HepG2 (cell line): ENCODE results near the gene NADK2.

Experiments
- AGO2 ChIP-seq: fragments of 200-400 bp; formaldehyde crosslinking; optimal IDR thresholded peaks from 2 replicates; pipeline ENCODE3; 2017; ENCODE audit warnings: mild to moderate bottlenecking, low read depth, low read length, moderate library complexity
- CHD2 ChIP-seq: IDR thresholded peaks from 2 replicates; pipeline ENCODE4 v1.6.1; 2011; ENCODE audit warnings: low read depth, low read length, improper control_type of control experiment
- FOXJ3 ChIP-seq: sonication (generic); formaldehyde crosslinking; IDR thresholded peaks from 2 replicates; pipeline ENCODE4 v1.4.0; 2020; ENCODE audit warnings: missing genetic modification reagents, mild to moderate bottlenecking, borderline replicate concordance
- KAT7 ChIP-seq: IDR thresholded peaks from 2 replicates; pipeline ENCODE4 v1.6.1; 2018; ENCODE audit warnings: borderline replicate concordance, missing compliant biosample characterization
- MXD1 ChIP-seq: sonication (generic); formaldehyde crosslinking; IDR thresholded peaks from 2 replicates; pipeline ENCODE4 v1.4.0; 2020; ENCODE audit warnings: mild to moderate bottlenecking, missing genetic modification reagents
- RAD51 ChIP-seq: fragments of 450-650 bp; IDR thresholded peaks from 2 replicates; pipeline ENCODE4 v1.6.1; 2016; ENCODE audit warnings: borderline replicate concordance
- SMAD9 ChIP-seq: sonication (generic); formaldehyde crosslinking; IDR thresholded peaks from 2 replicates; pipeline ENCODE4 v1.5.1; 2020; ENCODE audit warnings: mild to moderate bottlenecking, missing genetic modification reagents
- TBP ChIP-seq: sonication (generic); formaldehyde crosslinking; IDR thresholded peaks from 2 replicates; pipeline ENCODE4 v1.5.0; 2020; ENCODE audit warnings: missing genetic modification reagents
- ZNF788 ChIP-seq: sonication (generic); formaldehyde crosslinking; IDR thresholded peaks from 2 replicates; pipeline ENCODE4 v1.5.0; 2020; ENCODE audit warnings: mild to moderate bottlenecking, missing genetic modification reagents, borderline replicate concordance

GRCh38 chr5:36276864-36277263, 35.1 kb upstream of the NADK2 start:
- TF ChIP-seq MXD1 (no peak), TBP (CRISPR knock-in tag) (no peak), AGO2 (no peak), KAT7 (no peak), RAD51 (no peak), ZNF788 (CRISPR knock-in tag) (no peak), CHD2 (no peak), FOXJ3 (no peak), SMAD9 (CRISPR knock-in tag) (no peak)
